Measurements from ENCODE around the gene PRPF18. TPM values are rescaled to one million over a fixed set of nuclear protein-coding genes. Genes with fewer than 3 reads are reported as not detected.

Gene PRPF18
- total RNA-seq, 1 experiment from 2014 or later = 13.4 TPM

GRCh38 chr10:13674645-13675588 lies 88.2 kb downstream of the PRPF18 start:
- Mint-ChIP-seq H3K9me3 (no peaks in the 10 kb centered on the region), H3K36me3 (peaks cover 4% of the 10 kb centered on the region; the same call in 1 of the 2 replicates), H3K4me1 (peaks cover 37% of the 10 kb centered on the region), H3K27me3 (ENCODE audit: low read depth) (no peaks in the 10 kb centered on the region), H3K4me3 (no peak overlapping the region), H3K27ac (peak overlapping the region; percentile 43; the same call in 1 of the 2 replicates)
- DNase-seq (ENCODE audit: low spot score) = no peak
- no peak for TF ChIP-seq MYBL2 (CRISPR knock-in tag; IDR thresholded peaks at IDR 0.05)
- TF ChIP-seq JUN (CRISPR knock-in tag; IDR thresholded peaks at IDR 0.05) = no peak
- TF ChIP-seq PRDM15 (CRISPR knock-in tag; IDR thresholded peaks at IDR 0.05) = no peak
- TF ChIP-seq ZSCAN18 (CRISPR knock-in tag; IDR thresholded peaks at IDR 0.05) = no peak
- no peak for TF ChIP-seq ZNF121 (CRISPR knock-in tag; IDR thresholded peaks at IDR 0.05)
- TF ChIP-seq FOXP4 (CRISPR knock-in tag; IDR thresholded peaks at IDR 0.05) = no peak
- no peak for TF ChIP-seq AFF4 (CRISPR knock-in tag; IDR thresholded peaks at IDR 0.05; ENCODE audit: borderline replicate concordance)
- no peak for TF ChIP-seq ZBTB21 (CRISPR knock-in tag; IDR thresholded peaks at IDR 0.05; ENCODE audit: borderline replicate concordance)
- no peak for TF ChIP-seq ZNF317 (CRISPR knock-in tag; IDR thresholded peaks at IDR 0.05; ENCODE audit: borderline replicate concordance, low read depth)
- no peak for TF ChIP-seq ZNF219 (CRISPR knock-in tag; IDR thresholded peaks at IDR 0.05; ENCODE audit: borderline replicate concordance)
- TF ChIP-seq ZNF671 (CRISPR knock-in tag; IDR thresholded peaks at IDR 0.05) = no peak
- ChIA-PET CTCF (interaction anchor here (1.7 kb wide), 1 partner anchor 303 kb away, joined by 4 read pairs; no protein-coding TSS in a partner anchor), POLR2A (no interaction called here)
- ATAC-seq = no peak
